GM12878 (cell line): Measurements from ENCODE around the gene PLPPR1. TPM values are rescaled to one million over a fixed set of nuclear protein-coding genes. Genes with fewer than 3 reads are reported as not detected.

ENCODE experiments used
- ATAC-seq: fragments of 200-7000 bp; cut with Tn5 transposase; 3 replicates; pipeline ENCODE4 v1.9.1; 2020; ENCODE audit warnings: mild to moderate bottlenecking, moderate library complexity
- BruUV-seq: library from RNA; stranded (reverse); fragments of 400-500 nt; replicated peaks from 2 replicates; lab custom pipeline; 2021; lab: Mats Ljungman, UMichigan
- CTCF ChIA-PET: fragments of 300-600 bp; sonication (Branson Sonifier 250); formaldehyde crosslinking; extraction: SDS; loops from one replicate; lab custom pipeline; 2021; ENCODE audit warnings: inconsistent platforms; lab: Yijun Ruan, JAX
- POLR2A ChIA-PET: fragments of 350-600 bp; formaldehyde crosslinking; extraction: SDS; loops from one replicate; lab custom pipeline; 2021; ENCODE audit warnings: inconsistent platforms; lab: Charles Lee
- RAD21 ChIA-PET: fragments of 300-600 bp; sonication (Branson Sonifier 250); formaldehyde crosslinking; loops from one replicate; lab custom pipeline; 2023; ENCODE audit warnings: antibody characterized with exemption; ENCODE audit not compliant: unreplicated experiment; lab: Charles Lee
- SMC1A ChIA-PET: fragments of 300-600 bp; sonication (Branson Sonifier 250); formaldehyde crosslinking; loops from one replicate; lab custom pipeline; 2023; ENCODE audit not compliant: unreplicated experiment, uncharacterized antibody; lab: Charles Lee
- DNase-seq: peaks from one replicate; pipeline ENCODE4 v3.0.0-alpha.2; 2011; ENCODE audit warnings: low read depth, low spot score
- FAIRE-seq: peaks from 3 replicates; lab custom pipeline; 2011; peaks lifted over from hg19 to GRCh38; lab: Jason Lieb, UNC
- H2AFZ ChIP-seq: 2 replicates; pipeline ENCODE4 v1.6.0; 2011; ENCODE audit warnings: low read depth, low read length, control low read depth; ENCODE audit not compliant: control insufficient read depth
- H3K27ac ChIP-seq: 2 replicates; pipeline ENCODE4 v1.5.1; 2011; ENCODE audit warnings: control low read depth; ENCODE audit not compliant: control insufficient read depth, insufficient read depth
- H3K27me3 ChIP-seq, 2 experiments: replicated peaks in 1 of 2; 2 replicates each; pipeline versions ENCODE4 v1.6.0 to v1.6.1; 2011; ENCODE audit warnings: low read length in 1 of 2; ENCODE audit not compliant: control insufficient read depth in 2 of 2, insufficient read depth in 2 of 2
- H3K36me3 ChIP-seq, 2 experiments: 2 replicates each; pipeline ENCODE4 v1.5.1; 2011; ENCODE audit warnings: low read length in 1 of 2; ENCODE audit not compliant: control insufficient read depth in 2 of 2, insufficient read depth in 2 of 2
- H3K4me1 ChIP-seq: 2 replicates; pipeline ENCODE4 v1.6.1; 2011; ENCODE audit warnings: mild to moderate bottlenecking, low read length, moderate library complexity, mixed read lengths; ENCODE audit not compliant: control insufficient read depth, insufficient read depth
- H3K4me2 ChIP-seq: 2 replicates; pipeline ENCODE4 v1.6.0; 2011; ENCODE audit warnings: control low read depth; ENCODE audit not compliant: control insufficient read depth, insufficient read depth
- H3K4me3 ChIP-seq: fragments of 200-600 bp; sonication (generic); 2 replicates; pipeline ENCODE4 v1.5.1; 2016
- H3K79me2 ChIP-seq: 2 replicates; pipeline ENCODE4 v1.6.0; 2011; ENCODE audit warnings: low read length; ENCODE audit not compliant: control insufficient read depth, insufficient read depth
- H3K9ac ChIP-seq: 2 replicates; pipeline ENCODE4 v1.8.0; 2011; ENCODE audit warnings: low read length, control low read depth, mixed read lengths; ENCODE audit not compliant: control insufficient read depth, insufficient read depth
- H3K9me3 ChIP-seq: replicated peaks from 3 replicates; pipeline ENCODE4 v1.5.1; 2011; ENCODE audit warnings: mild to moderate bottlenecking, low read length; ENCODE audit not compliant: control insufficient read depth, insufficient read depth
- H4K20me1 ChIP-seq: 2 replicates; pipeline ENCODE4 v1.6.0; 2011; ENCODE audit not compliant: control insufficient read depth, insufficient read depth
- BCL11A ChIP-seq: IDR thresholded peaks from 2 replicates; pipeline ENCODE4 v1.6.1; 2011; ENCODE audit warnings: low read depth, low read length
- FOXM1 ChIP-seq: IDR thresholded peaks from 2 replicates; pipeline ENCODE4 v1.6.1; 2012; ENCODE audit warnings: low read depth, mild to moderate bottlenecking, inconsistent platforms, low read length, moderate library complexity
- MTA2 ChIP-seq: fragments of 450-650 bp; IDR thresholded peaks from 2 replicates; pipeline ENCODE4 v1.6.1; 2016; ENCODE audit warnings: low read depth, mild to moderate bottlenecking, moderate library complexity
- POLR2A ChIP-seq: IDR thresholded peaks from 2 replicates; pipeline ENCODE4 v1.6.1; 2011; ENCODE audit warnings: low read depth, mild to moderate bottlenecking, low read length
- RUNX3 ChIP-seq: IDR thresholded peaks from 2 replicates; pipeline ENCODE4 v1.6.1; 2012; ENCODE audit warnings: low read length, inconsistent platforms
- SIX5 ChIP-seq: IDR thresholded peaks from 2 replicates; pipeline ENCODE4 v1.6.1; 2011; ENCODE audit warnings: mild to moderate bottlenecking, low read depth, low read length, moderate library complexity; ENCODE audit not compliant: severe bottlenecking
- SPI1 ChIP-seq: IDR thresholded peaks from 2 replicates; pipeline ENCODE4 v1.6.1; 2011; ENCODE audit warnings: low read depth, mild to moderate bottlenecking, low read length, moderate library complexity, borderline replicate concordance; ENCODE audit not compliant: insufficient read depth
- WGBS: methylation state at CpG from one replicate; pipeline ENCODE4 v1.1.6; 2016; ENCODE audit warnings: low lambda C conversion rate; ENCODE audit not compliant: insufficient replicate concordance, insufficient coverage; ENCODE audit errors: missing lambda C conversion rate; 5-methylcytosine and 5-hydroxymethylcytosine counted together
- in situ Hi-C: fragments of 300-500 bp; cut with MboI; formaldehyde crosslinking; loops from 9 replicates; pipeline ENCODE4 v1.14.3; 2018; ENCODE audit warnings: mixed read lengths
- intact Hi-C: fragments of 100-400 bp; cut with micrococcal nuclease; formaldehyde crosslinking; loops from one replicate; pipeline ENCODE4 v1.14.2; 2022; ENCODE audit not compliant: unreplicated experiment
- polyA plus RNA-seq, 11 experiments: library from polyadenylated mRNA; depleted of rRNA in 4 of 11; unstranded in 6 of 11; stranded (reverse) in 5 of 11; fragments of >200 nt; fragmentation: Nextera tagmentation in 4 of 11; fragmentation: Illumina TruSeq in 1 of 11; extraction: Ambion mirVana in 4 of 11; extraction: Trizol in 1 of 11; gene quantifications; 1 replicate in 1 of 11; 2 replicates in 10 of 11; pipeline versions ENCODE4 v1.2.1 to v1.2.3, GENCODE V29; 2011 to 2016; ENCODE audit warnings: inconsistent platforms in 2 of 11, missing spikeins in 2 of 11, low read depth in 1 of 11
- total RNA-seq, 4 experiments: library from RNA; depleted of rRNA in 3 of 4; stranded (reverse); fragments of >200 nt in 3 of 4; fragmentation: Illumina TruSeq in 1 of 4; extraction: Trizol in 1 of 4; gene quantifications; 2 replicates each; pipeline versions ENCODE4 v1.2.1 to v1.2.3, GENCODE V29; 2013 to 2021
- TF ChIP-seq, protein P1 (sequence below): fragments of 150-350 bp; IDR thresholded peaks from 2 replicates; pipeline ENCODE4 v1.6.1; 2016; ENCODE audit warnings: low read depth, low read length
- TF ChIP-seq, protein P2 (sequence below): fragments of 450-650 bp; IDR thresholded peaks from 2 replicates; pipeline ENCODE4 v1.6.1; 2016; ENCODE audit warnings: mild to moderate bottlenecking

Gene PLPPR1
- total and polyA plus RNA-seq, 10 of the 15 experiments (the other 5 are each of a cell fraction or from before 2014, with no cell fraction given) = 0.69 TPM; not detected in 9

DNA sequence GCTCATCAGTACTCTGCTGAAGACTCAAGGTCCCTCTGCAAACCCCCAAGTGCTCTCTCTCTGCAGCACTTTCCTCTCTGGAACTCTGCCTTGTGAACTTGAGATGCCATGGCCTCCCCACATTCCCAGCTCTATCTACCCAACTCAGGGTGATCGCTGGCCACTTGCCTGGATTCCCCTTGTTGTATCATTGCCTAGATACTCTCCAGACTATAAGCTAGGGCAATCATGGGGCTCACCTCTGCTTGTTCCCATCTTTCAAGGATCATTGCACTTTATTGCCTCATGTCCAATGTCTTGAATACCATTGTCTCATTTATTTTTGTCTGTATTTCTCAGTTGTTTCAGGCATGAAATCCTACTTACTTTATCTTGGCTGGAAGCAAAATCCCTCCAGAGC, 144.1 kb downstream of the PLPPR1 start:
- Histone ChIP-seq H3K79me2 (no peaks in the 10 kb centered on the region), H4K20me1 (no peaks in the 10 kb centered on the region), H3K27me3 (no peaks in the 10 kb centered on the region), H3K27ac (no peak overlapping the region), H3K9ac (no peak overlapping the region), H3K36me3 (no peaks in the 10 kb centered on the region), H2AFZ (no peak overlapping the region), H3K4me1 (no peaks in the 10 kb centered on the region), H3K4me2 (no peak overlapping the region), H3K9me3 (no peaks in the 10 kb centered on the region; the same call in 2 of the 3 replicates), H3K4me3 (no peak overlapping the region)
- intact Hi-C loops = no loop called here
- FAIRE-seq = no peak
- RAD21 ChIA-PET = no interaction called here
- in situ Hi-C loops = no loop called here
- no peak for DNase-seq
- no peak for ATAC-seq
- SMC1A ChIA-PET = no interaction called here
- 0% methylated on average over 1 of the region's 1 CpG for WGBS
- POLR2A ChIA-PET = no interaction called here
- CTCF ChIA-PET = interaction anchor here (1.7 kb wide), 1 partner anchor 10 kb away, joined by 4 read pairs; no protein-coding TSS in a partner anchor
- TF ChIP-seq MTA2 (no peak), FOXM1 (no peak), SIX5 (no peak), RUNX3 (no peak), SPI1 (no peak), POLR2A (no peak), BCL11A (no peak)
- TF ChIP-seq, protein P1, sequence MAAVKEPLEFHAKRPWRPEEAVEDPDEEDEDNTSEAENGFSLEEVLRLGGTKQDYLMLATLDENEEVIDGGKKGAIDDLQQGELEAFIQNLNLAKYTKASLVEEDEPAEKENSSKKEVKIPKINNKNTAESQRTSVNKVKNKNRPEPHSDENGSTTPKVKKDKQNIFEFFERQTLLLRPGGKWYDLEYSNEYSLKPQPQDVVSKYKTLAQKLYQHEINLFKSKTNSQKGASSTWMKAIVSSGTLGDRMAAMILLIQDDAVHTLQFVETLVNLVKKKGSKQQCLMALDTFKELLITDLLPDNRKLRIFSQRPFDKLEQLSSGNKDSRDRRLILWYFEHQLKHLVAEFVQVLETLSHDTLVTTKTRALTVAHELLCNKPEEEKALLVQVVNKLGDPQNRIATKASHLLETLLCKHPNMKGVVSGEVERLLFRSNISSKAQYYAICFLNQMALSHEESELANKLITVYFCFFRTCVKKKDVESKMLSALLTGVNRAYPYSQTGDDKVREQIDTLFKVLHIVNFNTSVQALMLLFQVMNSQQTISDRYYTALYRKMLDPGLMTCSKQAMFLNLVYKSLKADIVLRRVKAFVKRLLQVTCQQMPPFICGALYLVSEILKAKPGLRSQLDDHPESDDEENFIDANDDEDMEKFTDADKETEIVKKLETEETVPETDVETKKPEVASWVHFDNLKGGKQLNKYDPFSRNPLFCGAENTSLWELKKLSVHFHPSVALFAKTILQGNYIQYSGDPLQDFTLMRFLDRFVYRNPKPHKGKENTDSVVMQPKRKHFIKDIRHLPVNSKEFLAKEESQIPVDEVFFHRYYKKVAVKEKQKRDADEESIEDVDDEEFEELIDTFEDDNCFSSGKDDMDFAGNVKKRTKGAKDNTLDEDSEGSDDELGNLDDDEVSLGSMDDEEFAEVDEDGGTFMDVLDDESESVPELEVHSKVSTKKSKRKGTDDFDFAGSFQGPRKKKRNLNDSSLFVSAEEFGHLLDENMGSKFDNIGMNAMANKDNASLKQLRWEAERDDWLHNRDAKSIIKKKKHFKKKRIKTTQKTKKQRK = no peak
- TF ChIP-seq, protein P2, sequence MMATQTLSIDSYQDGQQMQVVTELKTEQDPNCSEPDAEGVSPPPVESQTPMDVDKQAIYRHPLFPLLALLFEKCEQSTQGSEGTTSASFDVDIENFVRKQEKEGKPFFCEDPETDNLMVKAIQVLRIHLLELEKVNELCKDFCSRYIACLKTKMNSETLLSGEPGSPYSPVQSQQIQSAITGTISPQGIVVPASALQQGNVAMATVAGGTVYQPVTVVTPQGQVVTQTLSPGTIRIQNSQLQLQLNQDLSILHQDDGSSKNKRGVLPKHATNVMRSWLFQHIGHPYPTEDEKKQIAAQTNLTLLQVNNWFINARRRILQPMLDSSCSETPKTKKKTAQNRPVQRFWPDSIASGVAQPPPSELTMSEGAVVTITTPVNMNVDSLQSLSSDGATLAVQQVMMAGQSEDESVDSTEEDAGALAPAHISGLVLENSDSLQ = no peak
- no TSS peak for BruUV-seq
